NCI-H1436 (cell line): ENCODE measurements around the gene KCNQ1.

Experiments
- DNase-seq: peaks from one replicate; lab custom pipeline; 2025; lab: John Stamatoyannopoulos, UW

KCNQ1 gene

DNA sequence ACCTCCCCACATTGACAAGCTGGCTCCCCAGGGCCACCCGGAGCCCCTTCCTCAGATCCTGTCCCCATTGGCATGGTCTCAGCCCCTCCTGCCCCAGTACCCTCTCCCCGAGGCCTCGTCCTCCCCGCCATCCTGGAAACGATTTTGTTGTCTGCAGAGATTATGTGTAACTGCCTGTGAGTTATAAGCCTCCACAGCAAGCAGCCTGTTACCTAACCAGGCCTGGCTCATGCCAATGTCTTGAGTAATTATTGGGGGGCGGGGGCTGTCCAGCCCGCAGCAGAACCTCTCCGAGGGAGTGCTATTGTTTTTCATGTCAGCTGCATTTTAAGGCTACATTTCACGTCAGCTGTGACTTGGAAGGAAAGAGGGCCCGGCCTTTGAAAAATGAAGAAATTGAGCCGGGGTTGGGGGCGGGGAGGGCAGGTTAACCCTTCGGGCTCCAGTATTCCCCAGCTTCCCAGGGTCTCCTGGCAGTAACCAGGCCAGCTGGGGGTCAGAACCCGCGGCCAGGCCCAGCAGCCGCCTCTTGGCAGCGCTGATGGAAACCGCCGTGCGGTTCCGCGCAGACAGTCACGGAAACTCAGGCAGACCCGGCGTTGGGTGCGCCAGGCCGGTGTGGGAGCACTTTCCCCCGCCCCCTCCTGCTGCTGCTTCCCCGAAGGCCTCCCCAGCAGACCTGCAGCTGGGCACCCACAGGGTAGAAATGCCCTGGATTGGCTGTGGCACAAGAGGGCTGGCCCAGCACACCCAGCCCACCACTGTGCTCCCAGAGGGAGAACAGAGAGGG lies 381.3 kb downstream of the KCNQ1 start:
- no peak for DNase-seq

DNA sequence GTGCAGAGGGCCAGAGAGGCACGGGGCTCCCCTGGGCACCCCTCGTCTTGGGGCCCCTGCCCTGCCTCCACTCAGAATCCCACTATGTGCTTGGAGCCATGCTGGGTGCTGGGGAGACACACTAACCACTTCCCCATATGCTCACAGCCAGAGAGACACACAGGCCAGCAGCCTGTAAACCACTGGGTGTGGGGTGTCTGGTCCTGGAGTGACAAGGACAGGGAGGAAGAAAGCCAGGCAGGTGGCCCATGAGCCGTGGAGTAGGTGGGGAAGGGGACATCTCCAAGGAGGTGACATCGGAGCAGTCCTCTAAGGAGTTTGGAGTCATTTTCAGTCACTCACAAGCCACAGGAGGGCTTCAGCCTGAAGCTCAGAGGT lies 381.9 kb downstream of the KCNQ1 start:
- DNase-seq, result no peak

DNA sequence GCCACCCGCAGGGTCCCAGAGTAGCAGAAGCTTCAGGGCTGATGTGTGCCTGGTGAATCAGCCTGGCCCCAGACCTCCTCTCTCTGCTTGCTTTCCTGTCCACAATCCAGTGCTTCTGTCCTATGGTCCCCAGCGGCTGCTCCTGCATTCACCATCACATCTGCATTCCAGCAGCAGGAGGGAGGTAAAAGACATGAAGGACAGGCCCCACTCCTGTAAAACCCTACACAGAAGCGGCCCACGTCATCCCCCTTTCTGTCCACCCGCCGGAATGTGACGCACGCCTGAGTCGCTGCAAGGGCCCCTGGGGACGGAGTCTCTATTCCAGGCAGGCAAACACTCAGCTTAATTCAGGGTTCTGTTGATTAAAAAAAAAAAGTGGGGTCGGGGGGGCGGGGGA lies 382.4 kb downstream of the KCNQ1 start:
- DNase-seq, result peak; percentile 24

DNA sequence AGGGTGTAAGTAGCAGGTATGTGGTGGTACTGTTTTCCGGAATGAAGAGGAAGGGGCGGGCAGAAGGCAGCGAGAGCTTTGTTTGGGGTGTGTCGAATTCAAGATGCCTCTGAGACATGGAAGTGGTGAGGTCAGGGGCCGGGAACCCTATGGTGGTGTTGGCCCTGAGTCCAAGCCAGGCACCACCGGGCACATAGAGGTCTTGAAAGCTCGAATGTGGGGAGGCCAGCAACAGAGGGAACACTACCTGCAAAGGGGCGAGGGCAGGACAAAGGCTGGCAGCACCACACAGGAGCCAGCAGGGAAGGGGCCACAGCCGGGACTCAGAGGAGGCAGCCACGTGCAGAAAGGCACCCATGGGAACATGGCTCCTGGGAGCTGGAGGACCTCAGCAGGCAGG lies 383.0 kb downstream of the KCNQ1 start:
- no peak for DNase-seq

DNA sequence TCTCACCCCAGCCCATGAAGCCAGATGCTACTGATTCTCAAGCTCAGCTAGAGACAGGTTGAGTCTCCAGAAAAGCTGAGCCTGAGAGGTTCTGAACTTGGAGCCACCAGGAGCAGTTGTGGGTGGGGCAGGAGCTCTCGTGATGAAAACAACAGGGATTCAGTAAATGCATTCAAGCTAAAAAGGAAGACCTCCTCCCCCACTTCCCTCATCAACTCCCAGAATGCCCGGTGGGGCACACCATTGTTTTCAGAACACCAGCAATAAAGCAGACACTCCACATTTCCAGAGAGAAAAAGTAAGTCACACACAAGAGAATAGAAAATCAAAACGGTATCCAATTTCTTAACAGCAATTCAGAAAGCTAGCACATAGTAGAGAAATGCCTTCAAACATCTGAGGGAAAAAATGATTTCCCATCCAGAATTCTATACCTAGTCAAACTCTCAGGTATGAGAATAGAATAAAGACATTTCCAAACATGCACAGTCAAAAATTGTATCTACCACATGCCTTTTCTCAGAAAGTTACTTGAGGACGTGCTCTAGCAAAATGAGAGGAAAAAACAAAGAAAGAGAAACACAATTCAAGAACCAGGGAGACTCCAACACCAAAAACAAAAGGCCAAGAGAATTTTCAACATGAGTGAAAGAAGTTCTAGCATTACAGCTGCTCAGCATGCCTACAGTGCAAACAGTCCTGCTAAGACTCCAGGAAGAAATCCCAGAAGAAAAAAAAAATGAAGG lies 383.9 kb downstream of the KCNQ1 start:
- no peak for DNase-seq

DNA sequence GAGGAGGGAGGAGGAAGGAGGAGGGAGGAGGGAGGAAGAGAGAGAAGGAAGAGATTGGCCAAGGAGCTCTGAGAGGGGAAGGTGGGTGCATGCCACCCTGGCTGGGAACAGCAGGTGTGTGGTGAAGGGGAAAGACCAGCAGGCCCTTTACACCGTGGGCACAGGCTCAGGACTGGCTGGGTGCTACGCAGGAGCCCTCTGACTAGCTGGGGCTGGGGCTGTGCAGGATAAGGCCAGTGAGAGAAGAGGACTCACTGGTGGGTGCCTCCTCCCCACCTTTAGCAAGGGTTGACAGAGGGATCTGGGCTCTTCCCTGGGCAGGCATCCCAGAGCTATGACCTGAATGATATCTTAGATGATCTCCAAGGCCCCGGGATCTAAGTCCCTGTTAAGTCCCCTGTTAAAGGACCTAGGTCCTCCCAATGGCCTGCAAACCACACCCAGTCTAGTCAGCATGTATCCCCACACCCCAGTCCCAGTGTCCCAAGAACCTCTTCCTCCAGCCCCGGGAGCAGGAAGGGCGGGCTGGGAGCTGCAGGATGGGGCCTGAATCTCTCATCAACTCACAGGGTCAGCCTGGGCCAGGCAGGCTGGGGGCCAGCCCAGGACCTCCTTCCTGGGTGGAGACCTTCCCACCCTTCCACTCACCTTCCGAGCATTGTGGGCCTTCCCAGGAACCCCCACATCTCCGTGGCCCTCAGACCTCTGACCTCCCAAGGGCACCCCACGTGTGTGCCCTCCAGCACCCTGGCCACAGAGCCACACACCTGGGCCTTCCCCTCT lies 385.4 kb downstream of the KCNQ1 start:
- DNase-seq, result no peak

DNA sequence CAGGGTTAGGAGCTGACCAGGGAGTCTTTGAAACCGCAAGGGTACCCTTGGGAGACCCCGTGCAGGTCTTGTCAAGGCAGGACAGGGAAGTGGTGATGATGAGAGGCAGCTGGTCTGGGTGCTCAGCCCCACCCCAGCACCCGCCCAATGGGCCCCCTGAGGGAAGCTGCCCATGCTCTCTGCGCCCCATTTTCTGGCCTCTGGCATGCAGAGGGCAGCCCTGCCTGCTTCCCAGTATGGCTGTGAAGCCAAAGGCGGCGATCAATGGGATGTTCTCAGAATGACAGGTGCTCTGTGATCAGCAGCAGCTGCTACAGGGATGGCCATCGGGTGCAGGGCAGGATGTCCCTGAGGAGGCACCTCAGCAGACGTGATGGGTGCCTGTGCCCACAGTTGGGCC lies 386.1 kb downstream of the KCNQ1 start:
- no peak for DNase-seq

DNA sequence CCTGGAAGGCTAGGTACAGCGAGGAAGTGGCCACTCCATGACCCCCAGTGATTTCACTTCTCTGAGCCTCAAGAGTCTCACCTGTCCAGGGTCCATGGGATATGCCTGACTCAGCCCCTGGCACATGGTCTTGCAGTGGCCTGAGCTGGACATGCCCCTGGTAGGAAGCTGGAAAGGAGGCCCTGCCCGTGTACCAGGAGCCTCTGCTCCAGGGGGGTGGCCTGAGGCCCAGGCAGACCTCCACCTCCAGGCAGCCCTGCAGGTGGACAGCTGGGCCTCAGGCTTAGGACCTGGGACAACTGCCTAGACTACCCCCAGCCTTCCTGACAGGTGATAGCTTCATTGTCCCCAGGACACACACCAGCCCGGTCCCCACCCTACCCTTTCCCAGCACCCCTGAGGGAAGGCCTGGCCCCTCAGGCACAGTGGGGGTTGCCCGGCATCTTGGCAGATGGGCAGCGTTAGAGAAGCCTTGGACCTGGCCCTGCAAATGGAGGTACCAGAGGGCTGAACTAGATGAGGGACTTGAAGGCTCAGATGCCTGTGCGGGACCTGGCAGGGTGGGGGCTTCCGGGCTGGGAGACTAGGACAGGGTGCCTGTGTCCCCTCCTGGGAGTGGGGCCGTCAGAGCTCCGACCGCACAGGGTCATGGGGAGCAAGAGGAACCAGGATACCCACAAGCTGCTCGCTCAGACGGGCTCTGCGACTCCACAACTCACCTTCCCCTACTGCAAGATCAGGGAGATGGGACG lies 387.1 kb downstream of the KCNQ1 start:
- no peak for DNase-seq

DNA sequence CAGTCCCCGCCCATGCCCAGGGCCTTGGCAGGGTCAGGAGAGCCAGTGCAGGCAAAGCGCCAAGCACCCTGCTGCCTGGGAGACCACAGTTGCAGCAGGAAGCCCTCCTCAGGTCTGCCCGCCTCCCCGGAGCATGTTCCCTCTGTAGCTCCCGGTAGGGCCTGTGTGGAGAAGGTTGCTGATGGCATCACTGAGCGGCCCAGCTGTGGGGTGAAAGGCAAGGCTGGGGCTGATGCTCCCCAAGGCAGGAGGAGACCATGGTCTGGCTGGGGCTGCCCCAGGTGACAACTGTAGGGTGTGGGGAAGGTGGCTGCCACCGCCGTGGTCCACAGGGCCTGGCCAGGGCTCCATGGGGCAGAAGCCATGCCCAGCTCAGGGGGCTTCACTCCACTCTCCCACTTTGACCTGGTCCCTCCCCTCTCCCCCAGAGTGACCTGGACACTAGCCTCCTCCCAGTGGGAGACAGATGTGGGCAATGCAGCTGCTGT lies 387.8 kb downstream of the KCNQ1 start:
- no peak for DNase-seq

DNA sequence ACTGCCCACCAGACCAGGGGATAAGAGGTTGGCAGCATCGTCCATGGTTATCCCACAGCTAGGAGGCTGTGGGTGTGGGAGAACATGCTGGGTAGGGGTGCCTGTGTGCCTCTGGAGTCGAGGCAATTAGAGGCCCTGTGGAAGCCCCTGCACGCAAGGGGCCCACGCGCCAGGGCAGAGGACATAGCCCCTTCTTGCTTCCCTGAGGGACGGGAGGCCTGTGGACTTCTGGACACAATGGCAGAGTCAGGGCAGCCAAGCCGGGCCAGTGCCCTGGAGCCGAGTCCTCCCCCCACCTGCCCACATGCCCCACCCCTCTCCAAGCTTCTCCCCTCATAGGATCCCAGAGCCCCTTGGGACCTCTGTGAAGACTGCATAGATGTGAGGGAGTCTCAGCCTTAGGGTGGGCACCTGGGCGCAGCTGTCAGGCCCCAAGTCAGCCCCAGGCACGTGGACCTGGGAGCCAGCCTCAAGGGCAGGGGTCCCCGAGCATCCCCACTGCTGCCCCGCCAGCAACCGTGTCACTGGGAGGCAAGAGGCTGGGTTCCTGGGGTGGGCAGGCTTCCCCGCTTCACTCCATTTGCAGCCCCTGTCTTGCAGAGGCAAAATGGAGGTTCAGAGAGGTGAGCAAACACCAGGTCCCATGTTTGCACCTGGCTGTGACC lies 388.4 kb downstream of the KCNQ1 start:
- no peak for DNase-seq

DNA sequence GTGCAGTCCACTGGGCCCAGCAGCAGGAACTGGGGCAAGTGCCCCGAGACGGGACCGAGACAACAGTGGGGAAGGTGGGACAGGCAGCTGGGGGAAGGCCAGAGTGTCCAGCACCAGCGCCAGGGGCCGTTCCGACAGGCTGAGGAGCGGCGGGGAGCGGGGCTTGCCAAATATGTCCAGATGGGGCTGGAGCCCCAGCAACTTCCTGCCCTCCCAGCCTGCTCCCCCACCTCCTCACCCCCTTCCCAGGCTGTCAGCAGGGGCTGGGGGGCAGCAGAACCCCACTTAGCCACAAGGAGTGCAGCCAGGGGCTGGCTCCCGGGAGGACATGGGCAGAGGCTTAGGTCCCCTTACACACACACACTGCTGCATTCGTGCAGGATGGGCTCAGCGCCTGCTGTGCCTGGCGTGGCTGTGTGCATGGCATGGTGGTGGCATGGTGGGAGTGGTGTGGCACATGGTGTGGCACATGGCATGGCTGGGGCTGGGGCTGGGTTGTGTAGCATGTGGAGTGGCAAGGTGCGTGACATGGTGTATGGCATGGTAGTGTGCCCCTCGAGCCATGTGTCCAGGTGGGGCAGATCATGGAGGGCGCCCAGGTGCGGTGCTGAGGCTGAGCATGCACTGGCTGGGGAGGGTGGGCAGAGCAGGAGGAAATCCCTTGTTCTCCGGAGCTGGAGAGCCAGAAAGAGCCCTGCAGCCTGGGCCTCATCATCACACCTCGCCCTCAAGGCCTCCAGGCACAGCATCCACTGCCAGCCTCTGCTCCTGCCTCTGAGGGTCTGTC lies 389.1 kb downstream of the KCNQ1 start:
- DNase-seq, result no peak

DNA sequence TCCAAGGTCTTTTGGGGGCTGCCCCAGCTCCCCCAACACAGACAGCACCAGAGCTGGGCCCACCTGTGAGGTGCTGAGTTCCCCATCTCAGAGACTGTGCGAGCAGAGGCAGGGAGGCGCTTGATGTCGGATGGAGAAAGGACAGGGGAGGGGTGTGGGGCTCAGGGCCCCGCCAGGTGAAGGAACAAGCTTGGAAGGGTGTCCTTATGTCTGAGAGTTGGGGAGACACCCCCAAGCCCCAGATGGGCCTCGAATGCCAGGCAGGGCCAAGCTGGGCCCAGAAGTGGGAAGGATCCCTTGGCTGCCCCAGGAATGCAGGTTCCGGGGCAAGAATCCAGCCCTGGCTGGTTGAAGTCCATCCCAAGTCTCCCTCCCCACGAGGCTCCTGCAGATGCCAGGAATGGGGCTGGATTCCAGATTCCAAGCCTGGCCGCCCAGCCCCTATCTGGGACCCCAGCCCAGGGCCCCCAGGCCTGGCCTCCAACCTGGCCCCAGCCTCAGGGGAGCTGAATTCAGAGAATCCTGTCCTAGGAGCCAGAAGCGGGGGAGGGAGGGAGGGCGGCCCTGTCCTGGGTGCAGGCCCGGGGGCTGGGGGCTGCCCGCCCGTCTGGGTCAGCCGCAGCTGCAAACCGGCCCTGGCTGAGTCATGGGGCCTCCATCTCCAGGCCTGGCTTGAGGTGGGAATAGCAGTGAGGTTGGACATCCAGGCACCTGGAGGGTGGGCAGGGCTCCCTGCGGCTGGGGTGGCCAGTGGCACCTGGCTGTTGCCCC lies 389.9 kb downstream of the KCNQ1 start:
- DNase-seq, result no peak

DNA sequence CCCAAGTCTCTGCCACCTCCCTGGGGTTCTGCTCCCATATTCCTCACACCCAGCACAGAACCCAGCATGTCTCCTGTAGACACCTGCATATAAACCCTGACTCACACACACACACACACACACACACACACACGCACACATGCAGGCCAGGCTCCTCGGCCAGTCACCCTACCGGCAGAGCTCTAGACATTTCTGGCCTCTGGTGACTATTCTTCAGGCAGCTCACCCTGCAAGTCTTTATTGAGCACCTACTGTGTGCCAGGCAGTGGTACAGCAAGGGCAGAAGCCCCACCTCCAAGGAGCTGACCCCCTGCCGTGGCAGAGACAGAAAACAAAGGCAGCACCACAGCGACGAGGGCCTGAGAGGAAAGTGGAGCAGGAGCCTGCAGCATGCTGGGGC lies 390.5 kb downstream of the KCNQ1 start:
- no peak for DNase-seq

DNA sequence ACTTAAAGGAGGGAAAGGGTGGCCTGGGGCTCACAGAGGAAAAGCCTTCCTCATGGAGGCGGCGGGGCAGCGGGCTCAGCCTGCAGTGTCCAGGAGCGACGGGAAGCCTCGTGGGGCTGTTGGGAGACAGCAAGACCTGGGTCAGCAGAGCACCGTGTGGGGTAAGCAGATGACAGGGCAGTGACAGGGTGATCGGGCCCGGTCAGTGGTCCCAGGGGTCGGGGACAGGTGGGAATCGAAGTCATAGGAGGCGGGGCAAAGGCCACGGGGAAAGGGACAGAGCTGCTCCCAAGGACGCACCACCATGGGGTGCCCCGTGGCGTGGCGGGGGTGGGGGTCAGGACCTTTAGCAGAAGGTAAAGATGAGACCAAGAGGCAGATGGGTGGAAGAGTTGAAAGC lies 390.9 kb downstream of the KCNQ1 start:
- no peak for DNase-seq

DNA sequence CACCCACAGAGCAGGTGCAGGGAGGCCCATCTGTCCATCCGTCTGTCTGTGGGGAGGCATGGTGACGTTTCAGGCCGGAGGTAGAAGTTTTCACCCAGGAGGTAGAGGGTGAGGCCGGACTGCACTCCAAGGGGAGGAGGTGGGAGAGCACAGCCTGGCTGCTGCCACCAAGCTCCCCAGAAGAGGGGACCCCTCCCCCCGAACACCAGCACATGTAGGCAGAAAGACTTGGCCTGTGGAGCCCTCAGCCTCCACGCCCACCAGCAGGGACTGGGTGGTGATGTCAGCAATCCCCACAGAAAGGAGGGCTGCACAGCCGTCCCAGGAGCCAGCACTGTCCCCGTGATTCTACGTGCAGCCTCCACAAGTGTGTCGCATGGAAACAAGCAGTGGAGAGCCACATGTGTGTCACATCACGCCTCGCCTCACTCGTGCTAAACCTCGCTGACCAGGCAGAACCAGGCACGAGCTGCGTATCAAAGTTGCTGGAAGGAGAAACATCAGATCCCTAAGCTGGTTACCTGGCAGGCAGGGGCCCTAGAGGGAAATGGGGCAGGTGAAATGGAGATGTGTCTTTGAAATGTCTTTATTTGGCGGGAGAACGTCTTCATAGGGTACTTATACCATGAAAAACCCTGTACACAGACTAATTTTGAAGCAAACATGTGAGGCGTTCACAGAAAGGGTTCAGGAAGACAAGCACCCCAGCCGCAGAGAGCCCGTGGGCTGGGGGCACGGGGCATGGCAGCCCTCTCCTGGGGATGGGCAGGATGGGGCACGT lies 391.7 kb downstream of the KCNQ1 start:
- no peak for DNase-seq

DNA sequence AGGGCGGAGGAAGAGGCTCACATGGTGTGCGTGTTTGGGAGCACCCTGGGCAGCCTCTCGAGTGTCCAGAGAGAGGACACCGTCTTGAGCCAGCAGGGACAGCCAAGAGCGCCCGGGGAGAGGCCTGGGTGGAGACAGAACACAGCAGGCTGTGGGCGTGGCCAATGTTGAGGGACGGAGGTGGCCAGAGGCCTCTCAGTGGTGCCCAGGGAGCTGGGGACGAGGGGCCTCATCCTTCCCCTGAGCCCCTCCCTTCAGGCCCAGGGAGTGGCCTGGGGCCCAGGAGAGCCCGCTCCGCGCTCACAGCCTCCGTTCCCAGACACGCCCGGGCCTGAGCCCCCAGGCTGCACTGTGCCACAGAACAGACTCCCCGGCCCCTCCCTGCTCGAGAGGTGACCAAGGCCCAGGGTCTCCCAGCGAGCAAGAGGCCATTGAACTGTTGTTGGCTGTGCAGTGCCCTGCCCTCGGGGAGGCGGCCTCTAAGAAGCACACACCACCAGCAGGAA lies 392.3 kb downstream of the KCNQ1 start:
- DNase-seq, result no peak

DNA sequence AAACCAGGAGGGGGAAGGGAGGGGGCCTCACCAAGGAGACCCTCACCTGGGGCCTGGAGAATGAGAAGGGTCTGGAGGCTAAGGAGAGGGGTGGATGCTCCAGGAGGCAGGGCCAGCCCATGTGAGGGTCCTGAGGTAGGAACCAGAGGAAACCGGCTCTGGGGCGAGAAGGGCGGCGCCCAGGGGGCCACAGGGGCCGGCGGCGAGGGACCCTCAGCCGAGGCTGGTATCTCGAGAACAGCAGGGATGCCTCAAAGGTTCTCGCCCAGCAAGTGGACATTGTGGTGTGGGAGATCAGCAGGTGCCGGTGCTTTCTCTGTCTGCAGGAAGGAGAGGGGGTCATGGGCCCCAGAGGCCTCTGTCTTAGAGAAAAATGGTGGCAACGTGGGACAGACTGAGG lies 392.8 kb downstream of the KCNQ1 start:
- DNase-seq, result no peak

DNA sequence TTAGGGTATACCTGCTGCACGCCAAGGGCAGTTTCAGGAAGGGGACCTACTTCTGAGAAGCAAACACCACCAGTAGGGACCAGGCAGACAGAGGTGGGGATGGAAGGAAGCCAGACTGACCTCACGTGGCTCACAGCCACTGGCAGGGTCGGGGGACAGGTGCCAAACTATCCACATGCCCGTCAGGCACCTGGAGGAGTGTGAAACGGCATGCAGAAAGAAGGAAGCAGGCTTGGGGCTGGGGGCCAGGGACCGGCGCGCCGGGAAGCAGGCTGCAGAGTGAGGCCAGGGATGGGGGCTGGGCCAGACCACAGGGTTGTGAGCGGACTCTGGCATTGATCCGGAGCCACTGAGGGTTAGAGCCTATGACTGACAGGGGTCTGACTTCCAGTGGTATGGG lies 393.3 kb downstream of the KCNQ1 start:
- no peak for DNase-seq
